ENCODE measurements around the gene MEP1B.

Gene MEP1B

GRCh38 chr18:32242395-32242794, 52.6 kb downstream of the MEP1B start (continued):
- TF ChIP-seq ZNF26 (tag by site-specific recombination; IDR thresholded peaks at IDR 0.05) = no peak
- no peak for TF ChIP-seq BCL6B (tag by site-specific recombination; IDR thresholded peaks at IDR 0.05)
- no peak for TF ChIP-seq ZNF629 (tag by site-specific recombination; IDR thresholded peaks at IDR 0.05)

GRCh38 chr18:32243358-32243757, 53.5 kb downstream of the MEP1B start:
- TF ChIP-seq ZNF350 (tag by site-specific recombination; IDR thresholded peaks at IDR 0.05) = no peak
- no peak for TF ChIP-seq ZNF843 (tag by site-specific recombination; IDR thresholded peaks at IDR 0.05)
- no peak for TF ChIP-seq ZSCAN16 (tag by site-specific recombination; IDR thresholded peaks at IDR 0.05)
- no peak for TF ChIP-seq HOXA7 (CRISPR knock-in tag; IDR thresholded peaks at IDR 0.05; ENCODE audit: borderline replicate concordance)
- TF ChIP-seq ZNF664 (tag by site-specific recombination; IDR thresholded peaks at IDR 0.05) = no peak
- TF ChIP-seq ZNF621 (tag by site-specific recombination; IDR thresholded peaks at IDR 0.05) = no peak
- no peak for TF ChIP-seq ZNF211 (tag by site-specific recombination; IDR thresholded peaks at IDR 0.05; ENCODE audit: low read depth)
- no peak for TF ChIP-seq ZNF121 (tag by site-specific recombination; IDR thresholded peaks at IDR 0.05)
- TF ChIP-seq KLF17 (tag by site-specific recombination; IDR thresholded peaks at IDR 0.05) = no peak
- no peak for TF ChIP-seq ZNF629 (tag by site-specific recombination; IDR thresholded peaks at IDR 0.05)
- TF ChIP-seq ZBTB8A (tag by site-specific recombination; IDR thresholded peaks at IDR 0.05) = no peak
- no peak for TF ChIP-seq ZNF48 (tag by site-specific recombination; IDR thresholded peaks at IDR 0.05)
- no peak for TF ChIP-seq ZNF169 (tag by site-specific recombination; IDR thresholded peaks at IDR 0.05)
- TF ChIP-seq YY1 (tag by site-specific recombination; IDR thresholded peaks at IDR 0.05) = no peak
- no peaks in the 10 kb centered on the region for H3K36me3 ChIP-seq (ENCODE audit: control insufficient read depth in 2 of 2, insufficient read depth in 1 of 2, low read length in 2 of 2)
- CTCF ChIA-PET = interaction anchor here (1.4 kb wide), 1 partner anchor 85 kb away, joined by 6 read pairs; no protein-coding TSS in a partner anchor

GRCh38 chr18:32244881-32245280, 55.0 kb downstream of the MEP1B start:
- CTCF ChIA-PET = no interaction called here

More at GRCh38 chr18:32243358-32243757, 53.5 kb downstream of the MEP1B start:
- Histone ChIP-seq H3K9me3 (ENCODE audit: control insufficient read depth, insufficient read depth, low read depth, low read length) (no peaks in the 10 kb centered on the region), H3K27ac (ENCODE audit: extremely low read depth, low read depth, low read length) (no peak overlapping the region), H3K4me1 (ENCODE audit: control insufficient read depth, insufficient read depth, low read length) (no peaks in the 10 kb centered on the region), H3K4me3 (ENCODE audit: low read depth, low read length) (no peak overlapping the region)
- POLR2A ChIA-PET = interaction anchor here (0.5 kb wide), 1 partner anchor 529 kb away, joined by 4 read pairs; no protein-coding TSS in a partner anchor

More at GRCh38 chr18:32244881-32245280, 55.0 kb downstream of the MEP1B start:
- no peak overlapping the region for H3K4me3 ChIP-seq (ENCODE audit: low read depth, low read length)
- POLR2A ChIA-PET = no interaction called here
- H3K9me3 ChIP-seq (ENCODE audit: control insufficient read depth, insufficient read depth, low read depth, low read length) = no peaks in the 10 kb centered on the region
- TF ChIP-seq SP7 (tag by site-specific recombination; IDR thresholded peaks at IDR 0.05) = no peak
- no peak for TF ChIP-seq OSR2 (tag by site-specific recombination; IDR thresholded peaks at IDR 0.05)
- H3K4me1 ChIP-seq (ENCODE audit: control insufficient read depth, insufficient read depth, low read length) = no peaks in the 10 kb centered on the region
- H3K27ac ChIP-seq (ENCODE audit: extremely low read depth, low read depth, low read length) = no peak overlapping the region
- H3K36me3 ChIP-seq (ENCODE audit: control insufficient read depth in 2 of 2, insufficient read depth in 1 of 2, low read length in 2 of 2) = no peaks in the 10 kb centered on the region

Data from HEK293 (cell line).